ENCODE results near the gene DCHS2.

The DCHS2 gene

DNA sequence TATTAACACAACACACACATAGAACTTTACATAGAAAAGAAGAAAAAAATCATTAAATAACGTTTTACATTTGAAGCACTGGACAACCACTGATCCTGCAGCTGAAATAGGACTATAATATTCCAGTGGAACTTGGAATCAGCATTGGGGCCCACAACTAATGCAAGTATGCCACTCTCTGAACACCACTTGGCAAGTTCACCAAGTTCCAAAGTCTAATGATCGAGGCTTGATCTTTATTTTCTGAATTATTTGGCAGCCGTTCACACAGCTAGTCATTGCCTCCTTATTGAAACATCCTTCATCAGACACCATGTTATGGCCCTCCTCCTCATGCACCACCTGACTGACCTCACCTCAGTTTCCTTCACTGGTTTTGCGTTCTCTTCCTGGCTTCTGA lies 107.6 kb downstream of the DCHS2 start:
- DNase-seq (ENCODE audit: low read depth, low spot score) = no peak

DNA sequence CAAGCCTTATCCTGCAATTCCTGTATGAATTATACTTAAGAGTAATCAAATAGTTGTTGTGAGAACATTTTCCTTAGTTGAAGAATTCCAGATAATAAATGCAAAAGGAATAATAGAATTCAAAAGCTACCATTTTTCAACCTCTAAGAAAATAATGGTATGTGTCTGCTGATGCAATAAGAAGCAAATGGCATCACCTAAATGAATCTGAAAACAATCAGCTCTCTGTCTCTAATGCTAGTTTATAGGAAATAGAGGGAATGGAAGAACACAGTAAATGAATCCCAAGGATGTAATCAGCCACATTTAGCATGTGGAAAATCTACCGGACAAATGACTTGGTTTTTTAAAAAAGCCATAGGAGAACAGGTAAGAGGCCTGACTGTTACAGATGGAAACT lies 115.1 kb downstream of the DCHS2 start:
- DNase-seq (ENCODE audit: low read depth, low spot score) = no peak

DNA sequence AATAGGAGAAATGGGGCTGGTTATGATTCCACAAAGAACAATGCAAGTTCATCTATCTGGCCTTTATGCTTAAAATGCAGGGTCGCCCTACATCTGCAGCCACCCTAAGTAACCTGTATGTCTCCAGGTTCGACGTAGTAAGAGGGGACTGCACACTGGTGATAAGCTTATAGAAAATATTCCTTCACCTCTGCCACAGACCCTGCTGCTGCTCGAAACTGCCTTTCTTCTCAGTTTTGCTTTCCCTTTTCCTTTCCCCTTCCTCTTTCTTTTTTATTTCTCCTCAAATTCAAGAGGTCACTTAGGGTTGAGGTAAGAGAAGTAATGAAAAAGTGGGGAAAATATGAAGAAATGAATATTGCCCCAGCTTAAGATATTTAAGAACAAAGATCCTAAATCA lies 123.5 kb downstream of the DCHS2 start:
- no peak for DNase-seq (ENCODE audit: low read depth, low spot score)

DNA sequence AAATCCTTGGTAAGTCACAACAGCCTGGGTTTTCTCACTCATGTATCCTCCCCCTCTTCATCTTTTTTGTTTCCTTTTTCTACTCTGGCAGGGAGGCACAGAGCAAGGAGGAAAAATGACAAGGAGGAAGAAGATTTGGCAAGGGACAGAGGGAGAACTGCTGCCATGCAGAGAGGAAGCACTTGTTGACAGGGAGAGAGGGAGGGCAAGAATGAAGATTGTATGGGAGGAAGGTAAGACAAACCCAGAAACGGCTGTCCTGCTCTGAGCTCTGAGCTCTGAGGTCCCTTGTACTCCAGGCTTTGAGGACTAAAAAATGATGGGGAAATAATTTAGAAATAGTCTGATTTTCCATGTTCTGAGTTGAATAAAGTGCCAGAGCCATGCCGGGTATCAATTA lies 123.9 kb downstream of the DCHS2 start:
- no peak for DNase-seq (ENCODE audit: low read depth, low spot score)

DNA sequence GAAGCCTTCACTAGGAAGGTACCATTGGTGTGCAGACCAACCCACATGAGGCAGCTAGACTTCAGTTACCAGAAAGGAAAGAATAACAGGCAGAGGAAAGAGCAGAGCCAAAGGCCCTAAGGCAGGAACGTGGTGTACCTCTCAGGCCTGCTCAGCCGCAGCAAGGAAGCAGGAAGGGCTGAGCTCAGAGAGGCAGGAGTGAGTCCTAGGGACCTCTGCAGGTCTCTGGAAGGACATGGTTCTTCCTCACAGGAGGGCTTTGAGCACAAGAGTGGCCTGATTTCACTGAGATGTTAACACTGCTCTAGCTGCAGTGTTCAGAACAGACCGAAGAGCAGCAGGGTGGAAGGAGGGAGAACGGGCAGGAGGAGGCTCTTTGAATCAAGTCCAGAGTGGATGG lies 124.6 kb downstream of the DCHS2 start:
- DNase-seq (ENCODE audit: low read depth, low spot score) = no peak

DNA sequence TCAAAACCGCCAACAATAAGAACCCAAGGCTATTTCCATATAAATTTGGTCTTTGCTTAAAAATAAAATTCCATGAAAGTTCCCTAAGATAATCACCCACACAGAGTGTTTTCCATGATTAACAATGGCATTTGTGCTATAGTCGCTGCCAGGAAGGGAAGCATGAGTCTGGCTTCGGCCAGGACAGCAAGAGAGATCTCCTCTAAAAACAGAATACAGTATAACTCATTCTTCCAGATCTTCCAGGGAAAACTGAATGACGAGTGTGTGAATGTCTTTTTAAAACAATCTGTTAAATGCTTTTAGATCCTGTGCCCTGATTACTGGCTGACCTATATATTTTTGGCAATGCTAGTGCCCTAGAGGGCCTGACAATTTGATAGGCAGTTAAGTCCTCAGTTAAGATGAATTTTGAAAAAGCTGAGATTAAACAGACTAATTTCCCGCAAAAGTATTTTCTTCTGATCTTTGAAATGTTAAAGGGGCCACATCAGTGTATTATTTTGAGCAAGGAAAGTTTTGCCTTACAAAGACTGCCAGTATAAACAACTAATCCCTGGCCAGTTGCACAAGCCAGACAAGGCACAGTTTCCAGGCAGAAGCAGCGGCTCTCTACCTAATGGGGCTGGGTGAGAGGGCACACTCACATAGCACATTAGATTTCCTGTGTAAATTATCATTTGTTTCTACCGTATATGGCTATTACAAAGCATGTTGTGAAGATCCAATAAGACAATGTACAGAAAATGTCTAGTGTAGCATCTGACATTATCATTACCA lies 127.3 kb downstream of the DCHS2 start:
- DNase-seq (ENCODE audit: low read depth, low spot score) = no peak

DNA sequence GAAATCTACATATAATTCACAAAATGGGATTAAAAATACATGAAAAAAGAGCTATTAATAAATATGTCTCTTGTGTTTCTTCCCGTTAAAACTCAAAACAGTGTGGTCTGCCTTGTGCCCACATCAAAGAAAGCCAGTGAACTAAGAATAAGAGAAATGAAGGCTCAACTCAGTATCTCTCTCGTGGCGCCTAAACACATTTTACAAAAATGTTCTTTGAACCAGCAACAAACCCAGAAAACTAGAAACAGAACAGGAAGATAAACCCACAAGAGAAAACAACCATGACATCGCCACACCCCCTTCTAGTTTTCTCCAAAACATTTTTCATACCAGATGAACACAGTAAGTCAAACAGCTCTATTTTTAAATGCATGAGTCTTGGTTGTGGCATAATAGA lies 130.1 kb downstream of the DCHS2 start:
- no peak for DNase-seq (ENCODE audit: low read depth, low spot score)

DNA sequence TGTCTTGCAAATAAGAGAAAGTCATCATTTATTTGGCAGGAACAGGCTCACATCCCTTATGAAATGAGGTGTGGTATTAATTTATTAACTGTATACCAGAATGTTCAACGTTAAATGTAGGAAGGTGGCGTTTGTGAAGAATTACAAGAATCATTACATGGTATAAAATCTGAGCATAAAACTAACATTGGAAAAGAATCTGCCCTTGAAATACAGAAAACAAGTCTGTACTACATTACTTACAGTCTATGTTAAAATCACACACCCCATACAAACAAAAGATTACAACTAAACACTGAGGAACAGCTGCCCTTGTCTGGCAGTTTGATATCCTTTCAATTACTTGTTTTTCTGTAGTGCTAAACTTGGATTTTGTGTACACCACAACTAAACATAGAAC lies 131.1 kb downstream of the DCHS2 start:
- no peak for DNase-seq (ENCODE audit: low read depth, low spot score)

DNA sequence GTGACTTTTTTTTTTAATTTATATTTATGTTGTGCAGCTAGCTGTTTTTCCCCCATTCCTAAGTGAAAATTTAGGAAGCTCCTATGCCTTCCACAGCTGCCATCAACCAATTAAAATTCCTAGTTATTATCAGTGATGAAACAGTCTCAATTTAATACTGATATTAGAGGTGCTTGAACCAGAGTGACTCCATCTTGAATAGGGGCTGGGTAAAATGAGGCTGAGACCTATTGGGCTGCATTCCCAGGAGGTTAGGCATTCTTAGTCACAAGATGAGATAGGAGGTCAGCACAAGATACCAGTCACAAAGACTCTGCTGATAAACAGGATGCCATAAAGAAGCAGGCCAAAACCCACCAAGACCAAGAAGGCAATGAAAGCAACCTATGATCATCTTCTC lies 136.7 kb downstream of the DCHS2 start:
- DNase-seq (ENCODE audit: low read depth, low spot score) = no peak

DNA sequence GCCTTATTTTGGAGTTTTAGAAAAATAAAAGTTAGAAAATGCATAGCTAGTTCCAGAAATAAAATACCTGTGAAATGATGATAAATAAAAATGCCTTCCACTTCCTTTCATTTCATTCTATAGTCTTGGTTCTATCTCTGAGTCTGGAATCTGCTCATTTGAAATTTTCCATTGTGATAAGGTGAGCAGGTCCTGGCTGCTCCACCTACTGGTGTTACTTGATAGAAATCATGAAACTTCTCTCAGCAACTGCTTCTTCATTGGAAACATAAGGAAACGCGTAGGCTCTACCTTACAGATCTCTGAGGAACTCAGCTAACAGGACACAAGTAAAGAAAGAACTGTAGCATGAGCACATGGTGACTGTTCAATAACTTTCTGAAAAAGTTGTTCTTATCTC lies 141.8 kb downstream of the DCHS2 start:
- DNase-seq (ENCODE audit: low read depth, low spot score) = no peak

DNA sequence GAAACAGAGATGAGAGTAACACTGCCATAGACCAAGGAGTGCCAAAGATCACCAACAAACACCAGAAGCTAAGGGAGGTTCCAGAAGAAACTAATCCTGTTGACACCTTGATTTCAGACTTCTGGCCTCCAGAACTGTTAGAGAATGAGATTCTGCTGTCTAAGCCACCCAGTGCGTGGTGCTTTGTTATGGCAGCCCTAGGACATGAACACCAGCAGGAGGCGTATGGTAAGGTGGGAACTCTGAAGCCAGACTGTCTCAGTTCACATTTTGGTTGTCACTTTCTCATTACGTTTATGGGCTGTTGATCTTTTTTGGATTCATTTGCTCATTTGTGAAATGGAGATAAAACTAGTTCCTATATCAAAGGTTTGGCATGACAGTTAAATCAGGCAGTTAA lies 142.9 kb downstream of the DCHS2 start:
- DNase-seq (ENCODE audit: low read depth, low spot score) = no peak

DNA sequence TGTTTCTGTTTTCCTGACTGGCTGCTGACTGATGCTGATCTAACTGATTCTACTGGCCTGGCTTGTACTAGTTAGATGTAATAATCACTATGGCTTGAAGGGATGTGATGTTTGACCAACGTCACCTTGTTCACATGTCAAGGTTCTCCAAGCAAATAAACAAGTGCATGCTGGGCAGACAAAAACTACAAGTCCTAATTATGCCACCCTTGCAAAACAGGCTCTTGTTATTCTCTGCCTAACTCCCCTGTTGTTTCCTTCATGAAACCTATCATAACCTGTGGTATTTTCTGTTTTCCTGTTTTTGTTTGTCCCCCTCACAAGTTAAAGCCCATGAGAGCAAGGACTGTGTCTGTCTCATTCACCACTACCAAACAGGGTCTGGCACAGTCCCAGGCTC lies 146.2 kb downstream of the DCHS2 start:
- DNase-seq (ENCODE audit: low read depth, low spot score) = no peak

DNA sequence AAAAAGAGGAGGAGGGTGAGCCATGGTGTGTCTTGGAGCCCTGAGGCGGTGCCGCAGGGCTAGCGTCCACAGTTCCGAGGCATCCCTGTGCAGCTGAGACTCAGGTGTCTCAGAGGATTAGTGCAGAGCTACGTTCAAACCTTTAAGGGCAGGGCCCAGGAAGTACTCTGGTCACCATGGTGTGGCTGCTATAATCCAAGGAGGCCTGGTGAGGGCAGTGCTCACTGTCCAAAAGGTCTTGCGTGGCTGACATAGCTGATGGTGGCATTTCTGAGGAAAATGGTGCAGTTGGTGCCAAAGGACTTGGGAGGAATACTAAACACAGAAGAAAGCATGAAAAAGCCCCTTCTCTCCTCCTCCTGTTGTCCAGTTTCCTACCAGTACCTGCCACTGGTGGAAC lies 146.9 kb downstream of the DCHS2 start:
- DNase-seq (ENCODE audit: low read depth, low spot score) = no peak

DNA sequence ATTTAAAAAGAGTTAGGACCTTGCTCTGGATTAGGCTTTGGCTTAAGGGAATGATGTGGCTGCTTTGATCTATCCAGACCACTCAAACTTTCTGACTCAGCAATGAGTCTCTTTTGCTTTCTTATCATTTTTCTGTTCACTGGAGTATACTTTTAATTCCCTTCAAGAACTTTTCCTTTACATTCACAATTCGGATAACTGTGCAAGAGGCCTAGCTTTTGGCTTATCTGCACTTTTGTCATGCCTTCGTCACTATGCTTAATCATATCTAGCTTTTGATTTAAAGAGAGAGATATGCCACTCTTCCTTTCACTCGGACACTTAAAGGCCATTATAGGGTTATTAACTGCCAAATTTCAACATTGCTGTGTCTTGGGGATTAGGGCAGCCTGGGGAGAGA lies 147.9 kb downstream of the DCHS2 start:
- DNase-seq (ENCODE audit: low read depth, low spot score) = no peak

DNA sequence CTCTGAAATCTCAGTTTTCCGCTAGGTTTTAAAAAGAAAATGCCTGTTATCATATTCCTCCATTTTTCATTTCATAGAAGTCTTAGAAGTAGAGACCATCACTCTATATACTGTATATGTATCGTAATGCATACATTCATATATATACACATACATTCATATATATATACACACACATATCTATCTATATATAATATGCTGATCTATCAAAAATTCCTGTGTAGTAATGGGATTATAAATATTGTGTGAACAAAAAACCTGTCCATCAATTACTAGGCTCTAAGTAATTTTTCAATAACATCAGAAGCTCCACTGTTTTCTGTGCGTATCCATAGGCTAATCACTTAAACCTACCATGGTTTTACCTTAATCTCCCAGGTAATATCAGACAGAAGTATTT lies 150.2 kb downstream of the DCHS2 start:
- DNase-seq (ENCODE audit: low read depth, low spot score) = no peak

DNA sequence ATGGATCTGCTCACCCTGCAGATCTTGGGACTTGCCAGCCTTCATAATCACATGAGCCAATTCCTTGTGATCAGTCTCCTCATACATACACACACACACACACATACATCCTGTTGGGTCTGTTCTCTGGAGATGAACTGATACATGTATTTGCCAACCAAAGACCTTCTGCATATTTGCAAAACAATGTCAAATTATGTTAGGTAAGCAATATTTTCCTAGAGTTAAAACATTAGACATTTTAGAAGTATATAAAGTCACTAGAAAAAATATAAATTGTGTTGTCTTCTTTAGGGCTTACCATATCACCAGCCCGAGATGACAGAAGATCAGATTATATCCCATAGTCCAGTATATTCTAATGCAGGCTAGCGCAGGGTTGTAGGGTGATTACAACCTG lies 156.0 kb downstream of the DCHS2 start:
- DNase-seq (ENCODE audit: low read depth, low spot score) = no peak

DNA sequence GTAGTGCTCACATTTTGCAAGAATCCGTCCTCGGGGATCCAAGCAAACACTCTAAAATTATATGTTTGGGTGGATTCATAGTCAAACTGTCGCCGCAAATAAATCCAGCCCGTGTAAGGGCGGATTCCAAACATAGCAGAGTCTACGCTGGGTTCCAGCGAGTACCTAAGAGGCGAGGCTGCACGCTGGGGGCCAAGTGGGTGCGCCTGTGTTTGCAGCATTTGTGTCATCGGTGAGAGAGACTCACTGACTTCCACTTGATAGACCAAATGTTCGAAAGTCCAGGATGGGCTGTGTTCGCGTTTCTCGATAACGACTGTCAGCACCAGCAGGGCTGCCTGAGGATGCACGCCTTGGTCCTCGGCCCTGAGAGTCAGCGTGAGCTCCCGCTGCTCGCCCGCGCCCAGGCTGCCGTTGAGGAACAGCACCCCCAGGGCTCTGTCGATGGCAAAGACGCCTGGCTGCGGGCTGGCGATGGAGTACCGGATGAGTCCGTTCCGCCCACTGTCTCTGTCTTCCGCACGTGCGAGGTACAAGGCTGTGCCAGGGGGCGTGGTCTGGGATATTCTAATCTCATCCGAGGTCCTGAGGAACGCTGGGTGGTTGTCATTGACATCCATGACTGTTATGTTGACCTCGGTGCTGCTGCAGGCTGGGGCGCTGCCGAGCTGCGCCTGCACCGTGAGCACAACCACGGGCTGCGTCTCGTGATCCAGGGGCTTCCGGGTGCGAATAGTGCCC lies 158.7 kb downstream of the DCHS2 start:
- DNase-seq (ENCODE audit: low read depth, low spot score) = peak; percentile 22

DNA sequence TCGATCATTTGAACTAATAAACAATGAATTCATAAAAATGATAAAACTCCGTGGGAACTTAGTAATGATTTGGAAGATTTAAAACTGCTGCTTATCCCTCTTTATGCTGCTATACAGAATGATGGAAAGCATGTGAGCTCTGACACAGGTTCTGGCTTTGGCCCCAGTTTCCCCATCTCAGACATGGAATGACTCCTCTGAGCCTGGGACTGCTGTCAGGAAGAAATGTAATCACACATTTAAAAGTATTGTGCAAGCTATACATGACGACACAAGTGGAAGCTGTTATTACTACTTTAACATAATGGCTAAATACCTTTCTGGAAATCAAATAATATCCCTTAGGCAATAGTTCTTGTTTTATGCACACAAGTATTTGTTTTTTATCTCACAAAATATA lies 161.7 kb downstream of the DCHS2 start:
- no peak for DNase-seq (ENCODE audit: low read depth, low spot score)

DNA sequence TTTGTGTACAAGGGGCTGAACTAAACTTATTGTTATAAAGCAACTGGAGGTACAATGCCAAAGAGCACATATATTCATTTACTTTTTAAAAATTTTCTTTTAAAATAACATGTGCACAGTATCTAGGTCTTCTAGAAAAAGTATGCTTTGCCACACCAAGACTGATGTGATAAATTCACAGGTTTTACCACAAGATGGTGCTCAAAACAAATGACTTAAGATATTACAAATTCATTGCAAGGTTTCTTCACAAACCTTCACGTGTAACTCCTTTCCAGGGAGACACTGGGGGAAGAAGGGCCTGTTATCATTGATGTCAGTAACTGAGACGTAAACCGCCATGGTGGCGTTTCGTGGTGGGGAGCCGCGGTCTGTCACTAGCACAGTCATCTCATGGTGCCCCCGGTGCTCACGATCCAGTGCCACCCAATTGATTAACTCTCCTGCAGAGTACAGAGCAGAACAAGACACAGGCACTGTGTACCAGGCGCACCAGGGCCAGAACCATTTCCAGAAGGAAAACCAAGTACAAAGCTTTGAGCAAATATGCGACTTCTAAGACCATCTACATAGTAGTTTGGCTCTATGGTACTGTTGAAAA lies 162.2 kb downstream of the DCHS2 start:
- DNase-seq (ENCODE audit: low read depth, low spot score) = no peak

DNA sequence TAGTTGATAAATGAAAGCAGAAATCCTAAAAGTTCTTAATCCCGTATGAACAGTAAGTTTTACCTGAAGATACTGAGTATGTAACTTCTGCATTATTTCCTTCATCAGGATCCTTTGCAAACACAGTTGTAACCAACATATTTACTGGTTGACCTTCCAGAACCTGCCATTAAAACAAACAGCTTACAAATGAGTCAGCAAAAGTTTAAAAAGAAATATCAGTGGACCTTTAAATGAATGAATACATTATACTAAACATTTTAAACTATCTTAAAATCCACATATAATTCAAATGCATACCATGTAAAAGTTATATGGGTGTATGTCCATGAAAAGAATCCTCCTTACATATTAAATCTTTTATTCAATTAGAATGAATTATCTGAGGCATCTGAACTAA lies 163.6 kb downstream of the DCHS2 start:
- no peak for DNase-seq (ENCODE audit: low read depth, low spot score)

DNA sequence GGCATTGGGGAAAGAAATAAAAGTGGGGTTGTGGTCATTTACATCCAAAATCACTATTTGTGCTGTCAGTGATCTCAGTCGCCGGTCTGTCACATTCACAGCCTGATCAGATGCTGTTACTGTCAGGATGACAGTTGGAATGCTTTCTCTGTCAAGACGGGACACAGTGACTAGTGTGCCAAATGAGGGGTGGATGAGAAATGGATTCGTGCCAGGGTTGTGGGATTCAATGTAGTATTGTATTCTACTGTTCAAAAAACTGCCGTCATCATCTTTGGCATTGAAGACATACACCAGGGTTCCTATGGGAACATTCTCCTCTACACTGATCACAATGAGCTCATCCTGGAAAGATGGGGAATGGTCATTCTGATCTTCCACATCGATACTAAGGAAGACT lies 171.1 kb downstream of the DCHS2 start:
- DNase-seq (ENCODE audit: low read depth, low spot score) = no peak

DNA sequence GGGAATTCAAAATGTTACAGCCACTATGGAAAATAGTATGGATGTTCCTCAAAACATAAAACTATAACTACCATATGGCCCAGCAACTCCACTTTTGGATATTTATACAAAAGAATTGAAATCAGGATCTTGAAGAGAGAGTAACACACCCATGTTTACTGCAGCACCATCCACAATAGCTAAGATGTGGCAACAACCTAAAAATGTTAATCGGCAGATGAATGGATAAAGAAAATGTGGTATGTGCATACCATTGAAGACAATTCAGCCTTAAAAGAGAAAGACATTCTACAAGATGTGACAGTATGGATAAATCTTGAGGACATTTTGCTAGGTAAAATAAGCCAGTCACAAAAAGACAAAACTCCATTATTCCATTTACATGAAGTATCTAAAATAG lies 171.9 kb downstream of the DCHS2 start:
- no peak for DNase-seq (ENCODE audit: low read depth, low spot score)

Measured in activated CD4-positive, CD25-positive, alpha-beta regulatory T cell treated with anti-CD3 and anti-CD28 coated beads, Interleukin-2, amount 50 U/mL, for 16 hours (primary cell).